ENCODE data around the gene TRERF1. TPM values are rescaled to one million over a fixed set of nuclear protein-coding genes. Genes with fewer than 3 reads are reported as not detected.

Gene TRERF1
- total RNA-seq, 1 donor from 2014 or later = 0.40 TPM

- DNase-seq (ENCODE audit: low read depth, low spot score) = no peak
These were observed 25.5 kb downstream of the TRERF1 start for GRCh38 chr6:42426191-42426590.

GRCh38 chr6:42424906-42425474, 26.7 kb downstream of the TRERF1 start:
- DNase-seq (ENCODE audit: low read depth, low spot score) = no peak

DNA sequence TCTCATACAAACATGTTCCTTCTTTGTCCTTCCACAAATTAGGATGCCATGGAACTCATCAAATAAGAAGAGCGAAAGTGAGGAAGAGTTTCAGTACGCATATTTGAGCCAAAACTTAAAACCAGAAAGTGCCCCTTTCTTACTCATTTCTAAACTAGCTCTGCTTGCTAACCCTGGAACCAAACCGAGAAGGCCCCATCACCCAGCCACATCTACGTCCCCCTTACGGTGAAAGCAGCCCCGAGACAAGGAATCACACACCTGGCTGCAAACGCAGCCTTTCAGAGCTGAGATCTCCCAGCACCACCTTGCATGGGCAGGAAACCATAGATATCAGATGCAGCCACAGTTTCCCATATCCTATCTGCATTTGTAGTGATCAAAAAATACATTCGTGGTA, 28.5 kb downstream of the TRERF1 start:
- no peak for DNase-seq (ENCODE audit: low read depth, low spot score)

- no peak for DNase-seq (ENCODE audit: low read depth, low spot score)
These were observed 31.0 kb downstream of the TRERF1 start for GRCh38 chr6:42420741-42421140.

GRCh38 chr6:42419490-42420280, 32.0 kb downstream of the TRERF1 start:
- no peak for DNase-seq (ENCODE audit: low read depth, low spot score)

DNA sequence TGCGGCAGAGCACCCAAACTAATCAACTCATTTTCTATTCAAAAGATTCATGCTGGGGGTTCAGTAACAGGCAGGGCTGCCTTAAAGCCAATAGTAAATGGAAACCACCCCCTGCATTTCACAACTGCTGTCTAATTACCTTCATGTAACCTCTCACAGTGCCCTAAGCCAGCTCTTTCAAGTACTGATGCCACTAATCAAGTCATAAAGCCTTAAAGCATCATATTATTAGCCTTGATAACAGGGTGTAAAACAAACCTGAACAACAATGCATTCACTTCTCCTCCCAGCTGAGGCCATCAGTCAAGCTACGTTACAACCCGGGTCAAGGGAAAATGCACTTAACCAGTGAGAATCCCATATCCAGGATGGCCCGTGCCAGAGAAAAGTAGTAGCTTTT, 33.0 kb downstream of the TRERF1 start:
- no peak for DNase-seq (ENCODE audit: low read depth, low spot score)

- DNase-seq (ENCODE audit: low read depth, low spot score) = no peak
These were observed 34.0 kb downstream of the TRERF1 start for GRCh38 chr6:42417641-42418112.

- no peak for DNase-seq (ENCODE audit: low read depth, low spot score)
These were observed 40.3 kb downstream of the TRERF1 start for GRCh38 chr6:42411406-42411805.

DNA sequence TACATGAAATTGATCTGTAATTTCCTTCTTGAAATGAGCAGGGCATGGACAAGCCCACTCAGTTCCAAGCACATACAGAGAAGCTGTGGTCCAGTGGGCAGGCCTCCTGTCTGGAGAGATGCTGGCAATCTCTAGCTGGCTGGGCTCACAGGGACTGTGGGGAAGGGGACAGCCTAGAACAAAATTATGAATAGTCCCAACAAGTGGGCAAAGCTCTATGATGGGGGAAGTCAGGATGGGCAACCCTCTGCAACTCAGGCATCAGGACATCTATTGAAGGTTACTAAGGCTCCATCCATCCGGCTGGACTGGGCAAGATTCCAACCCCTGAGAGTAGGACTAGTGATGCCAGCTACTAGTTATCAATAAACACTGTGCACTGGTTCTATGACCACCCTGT, 40.9 kb downstream of the TRERF1 start:
- DNase-seq (ENCODE audit: low read depth, low spot score) = no peak

- DNase-seq (ENCODE audit: low read depth, low spot score) = no peak
These were observed 42.1 kb downstream of the TRERF1 start for GRCh38 chr6:42409581-42409980.

DNA sequence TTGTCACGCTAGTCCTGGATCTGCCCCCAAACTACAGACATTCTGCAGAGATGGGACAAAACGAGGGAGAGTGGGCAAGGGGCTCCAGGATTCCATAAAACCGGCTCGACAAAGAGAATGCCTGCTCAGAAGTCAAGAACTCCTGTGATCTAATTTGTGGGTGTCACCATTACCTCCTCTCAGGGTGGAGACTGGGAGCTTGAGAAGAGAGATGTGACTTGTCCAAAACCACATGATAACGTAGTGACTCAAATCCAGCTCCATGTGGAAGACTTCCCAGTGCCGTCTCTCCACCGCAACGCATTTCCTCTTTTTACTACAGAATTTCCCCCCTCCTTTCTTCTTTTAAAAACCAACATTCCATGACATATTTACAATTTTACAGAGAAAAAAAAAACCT, 44.3 kb downstream of the TRERF1 start:
- no peak for DNase-seq (ENCODE audit: low read depth, low spot score)

GRCh38 chr6:42406306-42407280, 45.1 kb downstream of the TRERF1 start:
- no peak for DNase-seq (ENCODE audit: low read depth, low spot score)

GRCh38 chr6:42405021-42405420, 46.7 kb downstream of the TRERF1 start:
- DNase-seq (ENCODE audit: low read depth, low spot score) = no peak

DNA sequence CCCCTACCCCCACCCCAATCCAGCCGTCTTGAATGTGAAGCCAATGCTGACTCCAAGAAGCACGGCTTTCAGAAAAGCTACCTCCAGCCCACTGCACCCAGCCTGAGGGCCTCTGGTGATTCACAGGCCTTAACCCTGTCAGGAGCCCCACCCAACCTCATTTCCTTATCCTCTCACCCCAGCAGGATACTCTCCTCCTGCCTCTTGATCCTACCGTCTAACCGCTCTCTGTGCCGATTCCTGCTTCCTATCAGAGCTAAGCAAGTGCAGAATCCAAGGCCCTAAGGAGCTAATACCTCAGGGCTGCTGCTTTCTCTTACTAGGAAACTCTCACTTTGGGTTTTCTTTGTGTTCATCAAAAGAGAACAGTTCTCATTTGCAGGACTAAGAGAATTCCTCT, 47.2 kb downstream of the TRERF1 start:
- DNase-seq (ENCODE audit: low read depth, low spot score) = no peak

GRCh38 chr6:42403831-42404230, 47.9 kb downstream of the TRERF1 start:
- DNase-seq (ENCODE audit: low read depth, low spot score) = no peak

GRCh38 chr6:42403421-42403820, 48.3 kb downstream of the TRERF1 start:
- DNase-seq (ENCODE audit: low read depth, low spot score) = no peak

DNA sequence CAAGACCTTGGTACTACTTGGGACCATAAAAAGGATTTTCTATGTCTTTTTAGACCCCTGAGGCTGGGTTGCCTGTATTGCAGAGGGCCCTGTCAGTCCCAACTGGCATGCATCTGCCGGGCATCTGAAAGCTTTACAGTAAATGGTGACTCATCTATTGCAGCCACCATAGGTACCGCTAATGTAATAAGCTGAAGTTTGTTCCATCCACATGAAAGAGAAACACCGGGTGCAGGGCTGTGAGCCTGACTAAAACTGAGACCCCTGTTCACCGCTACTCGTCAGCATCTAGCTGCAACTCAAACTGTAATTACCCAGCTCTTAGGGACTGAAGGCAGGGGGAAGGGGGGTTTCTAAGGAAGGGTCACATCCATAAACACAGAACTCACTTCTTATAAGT, 49.5 kb downstream of the TRERF1 start:
- no peak for DNase-seq (ENCODE audit: low read depth, low spot score)

DNA sequence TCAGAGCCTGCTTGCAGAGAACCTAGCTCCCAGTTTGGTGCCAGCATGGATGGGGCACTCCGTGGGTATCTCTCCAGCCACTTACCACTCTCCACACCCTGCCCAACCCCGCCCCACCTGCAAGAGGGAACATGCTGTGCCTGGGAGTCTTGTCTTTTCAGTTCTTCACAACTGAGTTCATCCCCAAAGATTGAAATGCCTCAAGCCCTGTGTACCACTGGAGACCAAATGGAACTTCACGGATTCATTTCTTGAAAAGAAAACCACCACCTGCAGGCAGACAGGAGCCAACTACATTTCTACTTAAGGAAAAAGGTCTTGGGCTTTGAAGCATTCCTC, 50.1 kb downstream of the TRERF1 start:
- no peak for DNase-seq (ENCODE audit: low read depth, low spot score)

DNA sequence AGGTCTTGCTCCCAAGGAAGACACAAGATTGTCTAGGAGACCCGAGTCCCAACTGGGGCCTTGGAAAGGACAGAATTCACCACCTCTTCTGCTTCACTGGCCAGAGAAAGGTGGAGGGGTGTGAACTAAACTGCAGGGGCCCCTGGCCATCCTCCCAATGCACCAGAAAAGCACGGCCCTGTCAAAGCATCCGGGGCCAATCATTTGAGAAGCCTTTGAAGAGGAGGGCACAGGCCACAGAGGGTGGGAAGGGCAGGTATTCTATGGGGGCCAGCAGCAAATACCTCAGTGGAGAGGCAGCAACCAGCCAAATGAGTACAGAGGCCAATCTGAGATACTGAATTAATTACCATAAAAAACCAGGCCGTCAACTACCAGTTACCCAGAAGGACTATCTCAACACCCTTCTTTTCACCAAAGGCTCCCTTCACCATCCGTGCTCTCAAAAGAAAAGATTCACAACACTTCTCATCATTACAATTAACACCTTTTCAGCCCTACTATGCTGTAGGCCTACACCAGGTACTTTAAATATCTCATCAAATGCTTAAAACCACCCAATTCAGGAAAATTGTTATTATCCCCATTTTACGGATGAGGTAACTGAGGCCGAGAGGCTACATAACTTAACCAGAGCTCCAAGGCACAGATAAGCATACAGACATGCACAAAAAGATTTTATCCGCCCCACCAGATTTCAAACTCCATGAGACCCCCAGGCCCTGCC, 50.7 kb downstream of the TRERF1 start:
- no peak for DNase-seq (ENCODE audit: low read depth, low spot score)

- DNase-seq (ENCODE audit: low read depth, low spot score) = no peak
These were observed 51.5 kb downstream of the TRERF1 start for GRCh38 chr6:42400061-42400760.

DNA sequence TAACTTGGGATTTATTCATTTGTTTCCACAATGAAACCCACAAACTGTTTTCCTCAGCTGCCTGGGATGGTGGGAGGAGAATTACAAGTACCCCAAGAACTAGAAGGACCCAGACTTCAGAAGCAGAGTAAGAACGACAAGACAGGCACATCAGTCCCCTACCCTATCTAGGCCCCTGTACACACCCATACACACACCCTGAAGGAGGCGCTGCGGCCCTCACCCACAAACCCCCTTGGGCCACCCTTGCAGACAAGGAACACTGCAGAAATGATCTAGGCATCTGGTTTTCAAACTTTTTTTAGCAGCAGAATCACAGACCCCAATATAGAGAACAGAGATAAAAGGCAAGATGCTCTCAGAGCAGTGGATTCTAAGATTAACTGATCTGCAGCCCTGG, 55.0 kb downstream of the TRERF1 start:
- DNase-seq (ENCODE audit: low read depth, low spot score) = no peak
